Femur (tissue), 1 donor: Measurements from ENCODE around the gene SYNPO2.

Source experiments
- DNase-seq: peaks from one replicate; pipeline ENCODE4 v3.0.0-alpha.2; 2017

SYNPO2 gene

GRCh38 chr4:119080721-119081541 is 192.3 kb downstream of the SYNPO2 start:
- DNase-seq, result no peak

GRCh38 chr4:119081542-119081859 is 192.8 kb downstream of the SYNPO2 start:
- DNase-seq, result no peak

- DNase-seq, result no peak
These were observed 193.3 kb downstream of the SYNPO2 start for GRCh38 chr4:119081943-119082342.

GRCh38 chr4:119082661-119083060 is 194.0 kb downstream of the SYNPO2 start:
- no peak for DNase-seq

- DNase-seq, result no peak
These were observed 195.9 kb downstream of the SYNPO2 start for GRCh38 chr4:119084513-119084912.

GRCh38 chr4:119087121-119087520 is 198.5 kb downstream of the SYNPO2 start:
- DNase-seq, result no peak

GRCh38 chr4:119087656-119088055 is 199.0 kb downstream of the SYNPO2 start:
- no peak for DNase-seq

- DNase-seq, result no peak
These were observed 204.6 kb downstream of the SYNPO2 start for GRCh38 chr4:119093042-119093827.

- DNase-seq, result no peak
These were observed 208.7 kb downstream of the SYNPO2 start for GRCh38 chr4:119097282-119097900.

- no peak for DNase-seq
These were observed 209.7 kb downstream of the SYNPO2 start for GRCh38 chr4:119098306-119098705.

GRCh38 chr4:119099227-119099810 is 210.7 kb downstream of the SYNPO2 start:
- no peak for DNase-seq

- no peak for DNase-seq
These were observed 212.0 kb downstream of the SYNPO2 start for GRCh38 chr4:119100655-119101054.

- DNase-seq, result no peak
These were observed 214.6 kb downstream of the SYNPO2 start for GRCh38 chr4:119103263-119103662.

GRCh38 chr4:119104644-119105273 is 216.1 kb downstream of the SYNPO2 start:
- DNase-seq, result no peak

- no peak for DNase-seq
These were observed 217.0 kb downstream of the SYNPO2 start for GRCh38 chr4:119105605-119106004.

- DNase-seq, result no peak
These were observed 217.7 kb downstream of the SYNPO2 start for GRCh38 chr4:119106036-119107000.

- no peak for DNase-seq
These were observed 221.5 kb downstream of the SYNPO2 start for GRCh38 chr4:119110121-119110520.
